ENCODE data around the gene KIF1A. TPM values are rescaled to one million over a fixed set of nuclear protein-coding genes. Genes with fewer than 3 reads are reported as not detected.

Gene KIF1A
- polyA plus RNA-seq, 1 donor (not counting 4 experiments of a cell fraction or from before 2014, with no cell fraction given), result not detected

- TF ChIP-seq EZH2 (IDR thresholded peaks at IDR 0.05; ENCODE audit: low read length) (peak; percentile 87), CTCF (optimal IDR thresholded peaks at IDR 0.05 in 1 of 3, IDR thresholded peaks at IDR 0.05 in 1 of 3, conservative IDR thresholded peaks at IDR 0.05 in 1 of 3; ENCODE audit: extremely low read depth in 1 of 3, insufficient read depth in 2 of 3, low read length in 3 of 3) (no peak)
- Histone ChIP-seq H3K9me3 (ENCODE audit: control insufficient read depth, low read depth, low read length) (no peaks in the 10 kb centered on the region), H3K27me3 (ENCODE audit: control insufficient read depth, extremely low read depth, insufficient read depth, low read length) (peaks cover 69% of the 10 kb centered on the region), H3K4me3 (ENCODE audit: control insufficient read depth in 2 of 3, extremely low read depth in 1 of 3, insufficient read depth in 2 of 3, low read depth in 1 of 3, low read length in 3 of 3) (no peak overlapping the region), H3K79me2 (ENCODE audit: control insufficient read depth, insufficient read depth, low read length) (no peaks in the 10 kb centered on the region), H3K9ac (ENCODE audit: control insufficient read depth, extremely low read depth, insufficient read depth, low read length) (no peak overlapping the region), H3K9me1 (ENCODE audit: control insufficient read depth, extremely low read depth, insufficient read depth, low read length) (no peaks in the 10 kb centered on the region), H2AFZ (ENCODE audit: control insufficient read depth, low read length) (no peak overlapping the region), H3K36me3 (ENCODE audit: control insufficient read depth in 2 of 2, extremely low read depth in 1 of 2, insufficient read depth in 2 of 2, low read length in 2 of 2) (no peaks in the 10 kb centered on the region), H4K20me1 (ENCODE audit: control insufficient read depth, extremely low read depth, insufficient read depth, low read length) (no peaks in the 10 kb centered on the region), H3K27ac (ENCODE audit: control insufficient read depth, insufficient read depth, low read length) (no peak overlapping the region), H3K4me1 (ENCODE audit: control insufficient read depth, extremely low read depth, insufficient read depth, low read length) (no peaks in the 10 kb centered on the region), H3K4me2 (ENCODE audit: control insufficient read depth, extremely low read depth, insufficient read depth, low read depth, low read length) (no peak overlapping the region)
- dilution Hi-C loops (cut with MboI; ENCODE audit: extremely low pct_ligation_motif_present, low sequenced_read_pairs), result no loop called here
- FAIRE-seq (no peak), DNase-seq (ENCODE audit: low read depth, low spot score) (no peak)
Measured at GRCh38 chr2:240820607-240821428, 799 bp upstream of the KIF1A start.

- Histone ChIP-seq H3K4me3 (ENCODE audit: control insufficient read depth in 2 of 3, extremely low read depth in 1 of 3, insufficient read depth in 2 of 3, low read depth in 1 of 3, low read length in 3 of 3) (no peak overlapping the region), H3K9ac (ENCODE audit: control insufficient read depth, extremely low read depth, insufficient read depth, low read length) (no peak overlapping the region), H3K9me1 (ENCODE audit: control insufficient read depth, extremely low read depth, insufficient read depth, low read length) (no peaks in the 10 kb centered on the region), H4K20me1 (ENCODE audit: control insufficient read depth, extremely low read depth, insufficient read depth, low read length) (no peaks in the 10 kb centered on the region), H3K27me3 (ENCODE audit: control insufficient read depth, extremely low read depth, insufficient read depth, low read length) (peaks cover 64% of the 10 kb centered on the region), H3K4me2 (ENCODE audit: control insufficient read depth, extremely low read depth, insufficient read depth, low read depth, low read length) (no peak overlapping the region), H2AFZ (ENCODE audit: control insufficient read depth, low read length) (no peak overlapping the region), H3K36me3 (ENCODE audit: control insufficient read depth in 2 of 2, extremely low read depth in 1 of 2, insufficient read depth in 2 of 2, low read length in 2 of 2) (no peaks in the 10 kb centered on the region), H3K27ac (ENCODE audit: control insufficient read depth, insufficient read depth, low read length) (no peak overlapping the region), H3K4me1 (ENCODE audit: control insufficient read depth, extremely low read depth, insufficient read depth, low read length) (no peaks in the 10 kb centered on the region), H3K79me2 (ENCODE audit: control insufficient read depth, insufficient read depth, low read length) (no peaks in the 10 kb centered on the region), H3K9me3 (ENCODE audit: control insufficient read depth, low read depth, low read length) (peaks cover under 1% of the 10 kb centered on the region)
- DNase-seq (ENCODE audit: low read depth, low spot score) (no peak), FAIRE-seq (no peak)
- dilution Hi-C loops (cut with MboI; ENCODE audit: extremely low pct_ligation_motif_present, low sequenced_read_pairs), result no loop called here
- TF ChIP-seq CTCF (optimal IDR thresholded peaks at IDR 0.05 in 1 of 3, IDR thresholded peaks at IDR 0.05 in 1 of 3, conservative IDR thresholded peaks at IDR 0.05 in 1 of 3; ENCODE audit: extremely low read depth in 1 of 3, insufficient read depth in 2 of 3, low read length in 3 of 3) (no peak), EZH2 (IDR thresholded peaks at IDR 0.05; ENCODE audit: low read length) (no peak)
Measured at GRCh38 chr2:240819126-240819857, 727 bp downstream of the KIF1A start.
